Measurements from ENCODE around the gene KDM5A.
"Not testable (repeated sequence)": the region's sequence is repeated elsewhere in the genome, so short reads cannot be mapped to it uniquely, and the experiment has no call there.

The KDM5A gene

GRCh38 chr12:386651-387050, 2.5 kb downstream of the KDM5A start:
- Histone ChIP-seq H3K4me3 (ENCODE audit: extremely low read depth, insufficient read depth, low read length, poor library complexity, severe bottlenecking) (peak overlapping the region; percentile 11), H3K4me1 (ENCODE audit: control insufficient read depth, insufficient read depth, low read length, poor library complexity, severe bottlenecking) (peaks cover 9% of the 10 kb centered on the region), H3K27ac (ENCODE audit: low read depth, low read length, severe bottlenecking) (no peak overlapping the region), H3K9me3 (ENCODE audit: control insufficient read depth, low read length) (no peaks in the 10 kb centered on the region), H3K36me3 (ENCODE audit: control insufficient read depth, insufficient read depth, low read length) (peaks cover 45% of the 10 kb centered on the region)
- WGBS, 2 experiments (ENCODE audit: insufficient coverage in 2 of 2), result no CpG with 5 or more reads among the region's 4 CpGs

DNA sequence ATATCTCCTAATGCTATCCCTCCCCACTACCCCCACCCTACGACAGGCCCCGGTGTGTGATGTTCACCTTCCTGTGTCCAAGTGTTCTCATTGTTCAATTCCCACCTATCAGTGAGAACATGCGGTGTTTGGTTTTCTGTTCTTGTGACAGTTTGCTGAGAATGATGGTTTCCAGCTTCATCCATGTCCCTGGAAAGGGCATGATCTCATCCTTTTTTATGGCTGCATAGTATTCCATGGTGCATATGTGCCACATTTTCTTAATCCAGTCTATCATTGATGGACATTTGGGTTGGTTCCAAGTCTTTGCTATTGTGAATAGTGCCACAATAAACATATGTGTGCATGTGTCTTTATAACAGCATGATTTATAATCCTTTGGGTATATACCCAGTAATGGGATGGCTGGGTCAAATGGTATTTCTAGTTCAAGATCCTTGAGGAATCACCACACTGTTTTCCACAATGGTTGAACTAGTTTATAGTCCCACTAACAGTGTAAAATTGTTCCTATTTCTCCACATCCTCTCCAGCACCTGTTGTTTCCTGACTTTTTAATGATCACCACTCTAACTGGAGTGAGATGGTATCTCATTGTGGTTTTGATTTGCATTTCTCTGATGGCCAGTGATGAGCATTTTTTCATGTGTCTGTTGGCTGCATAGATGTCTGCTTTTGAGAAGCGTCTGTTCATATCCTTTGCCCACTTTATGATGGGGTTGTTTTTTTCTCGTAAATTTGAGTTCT, 18.2 kb downstream of the KDM5A start:
- H3K27ac ChIP-seq (ENCODE audit: low read depth, low read length, severe bottlenecking); H3K9me3 ChIP-seq (ENCODE audit: control insufficient read depth, low read length); H3K4me1 ChIP-seq (ENCODE audit: control insufficient read depth, insufficient read depth, low read length, poor library complexity, severe bottlenecking); H3K4me3 ChIP-seq (ENCODE audit: extremely low read depth, insufficient read depth, low read length, poor library complexity, severe bottlenecking): not testable (repeated sequence)
- WGBS, 2 experiments (ENCODE audit: insufficient coverage in 2 of 2), result 100% methylated on average over 1 to 3 of the region's 5 CpGs
- peaks cover 59% of the 10 kb centered on the region for H3K36me3 ChIP-seq (ENCODE audit: control insufficient read depth, insufficient read depth, low read length)

- no peak overlapping the region for H3K4me3 ChIP-seq (ENCODE audit: extremely low read depth, insufficient read depth, low read length, poor library complexity, severe bottlenecking)
- WGBS, 2 experiments (ENCODE audit: insufficient coverage in 2 of 2), result no CpG with 5 or more reads among the region's 1 CpG
- peaks cover 76% of the 10 kb centered on the region for H3K36me3 ChIP-seq (ENCODE audit: control insufficient read depth, insufficient read depth, low read length)
- peaks cover 4% of the 10 kb centered on the region for H3K9me3 ChIP-seq (ENCODE audit: control insufficient read depth, low read length)
- H3K27ac ChIP-seq (ENCODE audit: low read depth, low read length, severe bottlenecking), result no peak overlapping the region
- no peaks in the 10 kb centered on the region for H3K4me1 ChIP-seq (ENCODE audit: control insufficient read depth, insufficient read depth, low read length, poor library complexity, severe bottlenecking)
Observed at GRCh38 chr12:367972-368371, 21.1 kb downstream of the KDM5A start.

DNA sequence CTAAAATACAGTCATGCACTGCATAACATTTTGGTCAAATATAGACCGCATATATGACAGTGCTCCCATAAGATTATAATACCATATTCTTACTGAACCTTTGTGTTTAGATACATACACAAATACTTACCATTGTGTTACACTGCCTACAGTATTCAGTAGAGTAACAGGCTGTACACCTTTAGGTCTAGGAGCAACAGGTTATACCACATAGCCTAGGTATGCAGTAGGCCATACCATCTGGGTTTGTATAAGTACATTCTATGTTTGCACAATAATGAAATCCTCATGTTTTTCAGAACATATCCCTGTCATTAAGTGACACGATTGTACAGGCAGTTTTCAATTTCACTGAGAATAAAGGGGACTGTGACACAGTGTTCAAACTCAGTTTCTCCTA, 22.3 kb downstream of the KDM5A start:
- no peak overlapping the region for H3K4me3 ChIP-seq (ENCODE audit: extremely low read depth, insufficient read depth, low read length, poor library complexity, severe bottlenecking)
- H3K4me1 ChIP-seq (ENCODE audit: control insufficient read depth, insufficient read depth, low read length, poor library complexity, severe bottlenecking), result no peaks in the 10 kb centered on the region
- peaks cover 87% of the 10 kb centered on the region for H3K36me3 ChIP-seq (ENCODE audit: control insufficient read depth, insufficient read depth, low read length)
- peaks cover 4% of the 10 kb centered on the region for H3K9me3 ChIP-seq (ENCODE audit: control insufficient read depth, low read length)
- H3K27ac ChIP-seq (ENCODE audit: low read depth, low read length, severe bottlenecking), result no peak overlapping the region
- WGBS, 2 experiments (ENCODE audit: insufficient coverage in 2 of 2), result 89 to 100% methylated on average over 1 of the region's 2 CpGs

DNA sequence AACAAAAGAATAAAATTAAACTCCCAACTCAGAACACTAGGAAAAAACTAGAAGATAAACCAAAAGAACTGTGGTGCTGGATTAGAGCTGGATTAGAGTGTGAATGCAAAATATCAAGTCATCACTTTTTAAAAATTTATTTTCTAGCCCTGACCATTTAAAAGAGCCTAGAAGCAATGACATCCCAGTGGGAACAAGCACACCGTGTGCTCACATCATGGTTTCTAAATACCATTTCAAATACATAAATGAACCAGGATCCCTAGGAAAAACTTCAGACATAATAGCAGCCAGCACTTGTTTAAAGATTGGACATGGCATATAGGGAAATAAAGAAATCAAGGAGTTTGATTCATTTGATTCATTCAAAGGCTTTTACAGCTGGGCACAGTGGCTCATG, 30.0 kb downstream of the KDM5A start:
- Histone ChIP-seq H3K27ac (ENCODE audit: low read depth, low read length, severe bottlenecking) (no peak overlapping the region), H3K9me3 (ENCODE audit: control insufficient read depth, low read length) (peaks cover 12% of the 10 kb centered on the region), H3K4me3 (ENCODE audit: extremely low read depth, insufficient read depth, low read length, poor library complexity, severe bottlenecking) (no peak overlapping the region), H3K36me3 (ENCODE audit: control insufficient read depth, insufficient read depth, low read length) (peaks cover 87% of the 10 kb centered on the region), H3K4me1 (ENCODE audit: control insufficient read depth, insufficient read depth, low read length, poor library complexity, severe bottlenecking) (no peaks in the 10 kb centered on the region)
- 100% methylated on average over 1 of the region's 1 CpG; no CpG with 5 or more reads in 1 of the 2 experiments for WGBS, 2 experiments (ENCODE audit: insufficient coverage in 2 of 2)

DNA sequence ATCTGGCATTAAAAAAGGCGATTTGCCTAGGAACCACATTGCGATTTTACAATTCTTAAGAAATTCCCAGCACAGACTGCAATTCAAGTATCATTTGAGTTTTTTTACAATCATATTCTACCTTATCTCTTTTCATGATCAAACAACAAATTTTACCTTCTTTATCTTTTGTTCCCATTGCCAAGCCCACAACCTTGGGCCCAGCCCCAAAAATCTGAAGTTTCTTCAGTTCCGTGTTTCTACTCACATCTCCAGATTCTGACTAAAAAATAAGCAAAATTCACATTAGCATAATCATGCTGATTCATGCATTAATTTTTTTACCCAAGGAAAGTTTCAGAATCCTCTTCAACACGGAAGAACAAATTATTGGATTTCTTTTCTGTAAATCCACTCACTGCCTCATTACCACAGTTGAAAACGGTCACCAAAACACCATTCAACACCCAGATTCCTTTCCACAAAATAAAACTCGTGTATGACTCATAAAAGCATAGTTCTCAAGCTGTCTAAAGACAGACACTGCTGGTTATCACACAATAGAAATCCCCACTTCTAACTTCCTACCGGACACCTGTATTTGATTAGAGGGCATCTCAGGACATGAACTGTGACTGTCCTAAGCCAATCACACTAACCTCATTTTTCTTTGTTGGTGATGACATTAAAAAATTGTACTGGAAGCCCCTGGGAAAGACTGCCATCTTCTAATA, 32.7 kb downstream of the KDM5A start:
- Histone ChIP-seq H3K9me3 (ENCODE audit: control insufficient read depth, low read length) (peaks cover 12% of the 10 kb centered on the region), H3K4me3 (ENCODE audit: extremely low read depth, insufficient read depth, low read length, poor library complexity, severe bottlenecking) (no peak overlapping the region), H3K4me1 (ENCODE audit: control insufficient read depth, insufficient read depth, low read length, poor library complexity, severe bottlenecking) (no peaks in the 10 kb centered on the region), H3K36me3 (ENCODE audit: control insufficient read depth, insufficient read depth, low read length) (peaks cover 88% of the 10 kb centered on the region), H3K27ac (ENCODE audit: low read depth, low read length, severe bottlenecking) (no peak overlapping the region)
- 82 to 92% methylated on average over 4 to 6 of the region's 7 CpGs for WGBS, 2 experiments (ENCODE audit: insufficient coverage in 2 of 2)

DNA sequence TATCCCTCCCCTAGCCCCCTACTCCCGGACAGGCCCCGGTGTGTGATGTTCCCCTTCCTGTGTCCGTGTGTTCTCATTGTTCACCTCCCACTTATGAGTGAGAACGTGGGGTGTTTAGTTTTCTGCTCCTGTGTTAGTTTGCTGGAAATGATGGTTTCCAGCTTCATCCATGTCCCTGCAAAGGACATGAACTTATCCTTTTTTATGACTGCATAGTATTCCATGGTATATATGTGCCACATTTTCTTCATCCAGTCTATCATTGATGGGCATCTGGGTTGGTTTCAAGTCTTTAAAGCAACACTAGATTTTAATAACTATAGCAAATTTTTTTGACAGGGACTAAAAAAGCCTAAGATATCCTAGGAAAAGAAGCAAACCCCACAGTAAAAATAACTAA, 37.9 kb downstream of the KDM5A start:
- H3K9me3 ChIP-seq (ENCODE audit: control insufficient read depth, low read length); H3K4me1 ChIP-seq (ENCODE audit: control insufficient read depth, insufficient read depth, low read length, poor library complexity, severe bottlenecking); H3K27ac ChIP-seq (ENCODE audit: low read depth, low read length, severe bottlenecking); H3K4me3 ChIP-seq (ENCODE audit: extremely low read depth, insufficient read depth, low read length, poor library complexity, severe bottlenecking): not testable (repeated sequence)
- WGBS, 2 experiments (ENCODE audit: insufficient coverage in 2 of 2), result no CpG with 5 or more reads among the region's 4 CpGs
- peaks cover 78% of the 10 kb centered on the region for H3K36me3 ChIP-seq (ENCODE audit: control insufficient read depth, insufficient read depth, low read length)

GRCh38 chr12:349625-350024, 39.5 kb downstream of the KDM5A start:
- H3K4me3 ChIP-seq (ENCODE audit: extremely low read depth, insufficient read depth, low read length, poor library complexity, severe bottlenecking); H3K27ac ChIP-seq (ENCODE audit: low read depth, low read length, severe bottlenecking); H3K9me3 ChIP-seq (ENCODE audit: control insufficient read depth, low read length); H3K4me1 ChIP-seq (ENCODE audit: control insufficient read depth, insufficient read depth, low read length, poor library complexity, severe bottlenecking): not testable (repeated sequence)
- H3K36me3 ChIP-seq (ENCODE audit: control insufficient read depth, insufficient read depth, low read length), result peaks cover 71% of the 10 kb centered on the region
- 100% methylated on average over 3 of the region's 7 CpGs for WGBS, 2 experiments (ENCODE audit: insufficient coverage in 2 of 2)

DNA sequence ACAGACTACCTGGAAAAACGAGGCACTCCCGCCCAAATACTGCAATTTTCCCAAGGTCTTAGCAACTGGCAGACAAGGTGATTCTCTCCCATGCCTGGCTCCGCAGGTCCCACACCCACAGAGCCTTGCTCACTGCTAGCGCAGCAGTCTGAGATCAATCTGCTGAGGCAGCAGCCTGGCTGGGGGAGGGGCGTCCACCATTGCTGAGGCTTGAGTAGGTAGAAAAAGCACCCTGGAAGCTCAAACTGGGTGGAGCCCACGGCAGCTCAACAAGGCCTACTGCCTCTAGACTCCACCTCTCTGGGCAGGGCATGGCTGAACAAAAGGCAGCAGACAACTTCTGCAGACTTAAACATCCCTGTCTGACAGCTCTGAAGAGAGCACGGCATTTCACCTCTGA, 46.1 kb downstream of the KDM5A start:
- H3K27ac ChIP-seq (ENCODE audit: low read depth, low read length, severe bottlenecking); H3K9me3 ChIP-seq (ENCODE audit: control insufficient read depth, low read length); H3K4me3 ChIP-seq (ENCODE audit: extremely low read depth, insufficient read depth, low read length, poor library complexity, severe bottlenecking); H3K4me1 ChIP-seq (ENCODE audit: control insufficient read depth, insufficient read depth, low read length, poor library complexity, severe bottlenecking): not testable (repeated sequence)
- H3K36me3 ChIP-seq (ENCODE audit: control insufficient read depth, insufficient read depth, low read length), result peaks cover 50% of the 10 kb centered on the region
- 91 to 95% methylated on average over 5 to 6 of the region's 7 CpGs for WGBS, 2 experiments (ENCODE audit: insufficient coverage in 2 of 2)

DNA sequence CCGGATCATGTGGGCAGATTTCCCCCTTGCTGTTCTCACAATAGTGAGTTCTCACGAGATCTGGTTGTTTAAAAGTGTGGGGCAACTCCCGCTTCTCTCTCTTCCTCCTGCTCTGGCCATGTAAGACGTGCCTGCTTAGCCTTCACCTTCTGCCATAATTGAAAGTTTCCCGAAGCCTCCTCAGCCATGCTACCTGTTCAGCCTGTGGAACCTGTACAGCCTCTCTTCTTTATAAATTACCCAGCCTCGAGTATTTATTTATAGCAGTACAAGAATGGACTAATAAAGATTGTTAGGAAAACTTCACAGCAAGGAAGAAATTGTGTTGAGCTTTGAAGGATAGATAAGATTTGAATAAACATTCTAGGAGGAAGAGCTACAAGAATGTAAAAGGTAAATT, 52.1 kb downstream of the KDM5A start:
- H3K9me3 ChIP-seq (ENCODE audit: control insufficient read depth, low read length), result no peaks in the 10 kb centered on the region
- 97 to 98% methylated on average over 5 of the region's 6 CpGs for WGBS, 2 experiments (ENCODE audit: insufficient coverage in 2 of 2)
- peaks cover 74% of the 10 kb centered on the region for H3K36me3 ChIP-seq (ENCODE audit: control insufficient read depth, insufficient read depth, low read length)
- no peak overlapping the region for H3K27ac ChIP-seq (ENCODE audit: low read depth, low read length, severe bottlenecking)
- no peak overlapping the region for H3K4me3 ChIP-seq (ENCODE audit: extremely low read depth, insufficient read depth, low read length, poor library complexity, severe bottlenecking)
- H3K4me1 ChIP-seq (ENCODE audit: control insufficient read depth, insufficient read depth, low read length, poor library complexity, severe bottlenecking), result no peaks in the 10 kb centered on the region

DNA sequence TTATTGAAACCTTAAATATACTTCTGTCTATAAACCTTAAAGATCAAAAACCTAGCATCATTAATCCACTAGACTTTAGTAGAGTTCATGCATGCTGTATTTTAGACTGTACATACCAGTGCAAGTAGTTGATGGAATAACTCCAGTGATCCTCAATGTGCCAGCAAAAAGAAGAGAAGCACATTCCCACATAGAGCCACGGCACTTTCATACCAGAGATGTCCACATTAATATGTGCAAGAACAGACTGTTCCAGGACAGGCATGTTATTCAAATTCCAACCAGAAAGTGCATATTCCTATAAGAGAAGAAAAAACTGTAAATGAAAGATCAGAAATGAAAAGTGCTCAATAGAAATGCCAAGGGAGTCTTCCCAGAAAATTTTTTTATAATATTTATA, 55.0 kb downstream of the KDM5A start:
- peaks cover 66% of the 10 kb centered on the region for H3K36me3 ChIP-seq (ENCODE audit: control insufficient read depth, insufficient read depth, low read length)
- WGBS, 2 experiments (ENCODE audit: insufficient coverage in 2 of 2), result no CpG with 5 or more reads among the region's 1 CpG
- no peak overlapping the region for H3K27ac ChIP-seq (ENCODE audit: low read depth, low read length, severe bottlenecking)
- H3K4me1 ChIP-seq (ENCODE audit: control insufficient read depth, insufficient read depth, low read length, poor library complexity, severe bottlenecking), result no peaks in the 10 kb centered on the region
- H3K9me3 ChIP-seq (ENCODE audit: control insufficient read depth, low read length), result no peaks in the 10 kb centered on the region
- H3K4me3 ChIP-seq (ENCODE audit: extremely low read depth, insufficient read depth, low read length, poor library complexity, severe bottlenecking), result no peak overlapping the region
